K562 (cell line): ENCODE results near the gene ITPR1. TPM values are rescaled to one million over a fixed set of nuclear protein-coding genes. Genes with fewer than 3 reads are reported as not detected.
A peak's percentile ranks its signal among the peaks of the same experiment; 100 is the strongest.

Experiments
- ARID2 ChIP-seq: fragments of 450-650 bp; IDR thresholded peaks from 2 replicates; pipeline ENCODE4 v1.6.1; 2017; ENCODE audit warnings: antibody characterized with exemption, mild to moderate bottlenecking
- BHLHE40 ChIP-seq: IDR thresholded peaks from 2 replicates; pipeline ENCODE4 v1.6.1; 2011; ENCODE audit warnings: low read length, improper control_type of control experiment
- CCNT2 ChIP-seq: IDR thresholded peaks from 2 replicates; pipeline ENCODE4 v1.6.1; 2011; ENCODE audit warnings: borderline replicate concordance, low read depth, mild to moderate bottlenecking, moderate library complexity, mixed read lengths, low read length; ENCODE audit not compliant: insufficient read length; ENCODE audit errors: extremely low read depth
- CEBPB ChIP-seq: fragments of 450-650 bp; IDR thresholded peaks from 2 replicates; pipeline ENCODE4 v1.6.1; 2016; ENCODE audit warnings: missing genetic modification characterization, missing compliant biosample characterization
- DACH1 ChIP-seq: fragments of 450-650 bp; IDR thresholded peaks from 2 replicates; pipeline ENCODE4 v1.6.1; 2018; ENCODE audit not compliant: partially characterized antibody
- FOXM1 ChIP-seq, 2 experiments: fragments of 450-650 bp in 1 of 2; sonication (generic) in 1 of 2; formaldehyde crosslinking in 1 of 2; IDR thresholded peaks; 2 replicates each; pipeline versions ENCODE4 v1.6.1 to v1.9.0; 2017 to 2022; ENCODE audit warnings: low read depth in 2 of 2, mild to moderate bottlenecking in 2 of 2, missing genetic modification reagents in 1 of 2, moderate library complexity in 1 of 2
- MAFK ChIP-seq: IDR thresholded peaks from 2 replicates; pipeline ENCODE4 v1.6.1; 2011; ENCODE audit warnings: low read length, improper control_type of control experiment
- POLR2B ChIP-seq: fragments of 450-650 bp; IDR thresholded peaks from 2 replicates; pipeline ENCODE4 v1.6.1; 2018; ENCODE audit warnings: low read depth; ENCODE audit not compliant: partially characterized antibody
- RAD21 ChIP-seq, 2 experiments: fragments of 250-450 bp in 1 of 2; fragments of 450-650 bp in 1 of 2; sonication (Bioruptor Pico) in 1 of 2; formaldehyde crosslinking in 1 of 2; IDR thresholded peaks in 1 of 2; conservative IDR thresholded peaks in 1 of 2; 2 replicates each; pipeline versions ENCODE4 v1.4.0 to v1.8.0; 2020 to 2022; ENCODE audit warnings: mild to moderate bottlenecking in 2 of 2, moderate library complexity in 1 of 2
- RFX5 ChIP-seq: IDR thresholded peaks from 2 replicates; pipeline ENCODE4 v1.6.1; 2011; ENCODE audit warnings: low read depth, mild to moderate bottlenecking, improper control_type of control experiment, low read length
- RFX7 ChIP-seq: fragments of 250-450 bp; sonication (Bioruptor Pico); IDR thresholded peaks from 2 replicates; pipeline ENCODE4 v1.5.1; 2021; ENCODE audit warnings: mild to moderate bottlenecking
- SMAD2 ChIP-seq: fragments of 150-350 bp; IDR thresholded peaks from 2 replicates; pipeline ENCODE4 v1.6.1; 2014; ENCODE audit warnings: low read depth, mild to moderate bottlenecking, low read length
- SMARCA5 ChIP-seq: fragments of 450-650 bp; IDR thresholded peaks from 2 replicates; pipeline ENCODE4 v1.6.1; 2016
- STAT5A ChIP-seq: IDR thresholded peaks from 2 replicates; pipeline ENCODE4 v1.6.1; 2012; ENCODE audit warnings: low read length, inconsistent platforms, borderline replicate concordance
- TAF15 ChIP-seq: fragments of 200-400 bp; formaldehyde crosslinking; IDR thresholded peaks from 2 replicates; pipeline ENCODE4 v1.6.1; 2017; ENCODE audit warnings: mild to moderate bottlenecking, low read depth, low read length, moderate library complexity
- XRCC4 ChIP-seq: IDR thresholded peaks from one replicate; pipeline ENCODE4 v1.6.1; 2011; ENCODE audit not compliant: insufficient read depth, insufficient read length; ENCODE audit errors: extremely low read depth
- XRCC5 ChIP-seq: fragments of 200-400 bp; formaldehyde crosslinking; IDR thresholded peaks from 2 replicates; pipeline ENCODE4 v1.6.1; 2017; ENCODE audit warnings: low read depth, mild to moderate bottlenecking, low read length
- ZC3H11A ChIP-seq: IDR thresholded peaks from 2 replicates; pipeline ENCODE4 v1.6.1; 2012; ENCODE audit warnings: low read depth, low read length, improper control_type of control experiment
- ZNF239 ChIP-seq: fragments of 250-450 bp; sonication (Bioruptor Pico); IDR thresholded peaks from 2 replicates; pipeline ENCODE4 v1.4.0; 2020; ENCODE audit warnings: mild to moderate bottlenecking
- ZNF436 ChIP-seq: fragments of 250-450, 450-650 bp; sonication (Bioruptor Pico); formaldehyde crosslinking; IDR thresholded peaks from 2 replicates; pipeline ENCODE4 v1.7.0; 2020; ENCODE audit warnings: mild to moderate bottlenecking
- ZNF583 ChIP-seq: fragments of 250-450 bp; sonication (Bioruptor Pico); IDR thresholded peaks from 2 replicates; pipeline ENCODE4 v1.4.0; 2020
- ZNF79 ChIP-seq: fragments of 250-450 bp; sonication (Bioruptor Pico); IDR thresholded peaks from 2 replicates; pipeline ENCODE4 v1.4.0; 2020; ENCODE audit warnings: low read depth, mild to moderate bottlenecking, moderate library complexity
- polyA plus RNA-seq, 8 experiments: library from polyadenylated mRNA; depleted of rRNA in 4 of 8; stranded (reverse) in 5 of 8; unstranded in 3 of 8; fragments of >200 nt; fragmentation: Nextera tagmentation in 2 of 8; fragmentation: Illumina TruSeq in 1 of 8; extraction: Ambion mirVana in 2 of 8; extraction: Trizol in 1 of 8; gene quantifications; 2 replicates each; pipeline versions ENCODE4 v1.2.1 to v1.2.3, GENCODE V29; 2011 to 2014; ENCODE audit warnings: inconsistent platforms in 1 of 8, missing spikeins in 1 of 8
- total RNA-seq, 7 experiments: library from RNA; depleted of rRNA in 6 of 7; stranded (reverse); fragments of >200 nt in 6 of 7; fragmentation: Illumina TruSeq in 2 of 7; extraction: Trizol in 2 of 7; gene quantifications; 2 replicates each; pipeline versions ENCODE4 v1.2.1 to v1.2.3, GENCODE V29; 2011 to 2021; ENCODE audit warnings: low replicate concordance in 1 of 7

The ITPR1 gene
- total and polyA plus RNA-seq, 9 of the 15 experiments (the other 6 are each of a cell fraction or from before 2014, with no cell fraction given): 22.4 to 40.0 (median 27.4) TPM

- TF ChIP-seq XRCC5 (0 out of 2 replicates have a peak, but pooled peaks have one; percentile 49), DACH1 (no peak), MAFK (peak; percentile 18; the same call in 1 of the 2 replicates), SMAD2 (no peak), RAD21 (CRISPR knock-in tag; conservative IDR thresholded peaks at IDR 0.05 in 1 of 2, IDR thresholded peaks at IDR 0.05 in 1 of 2) (peak; percentile 46 to 81), BHLHE40 (peak; percentile 22; the same call in 1 of the 2 replicates), TAF15 (no peak), STAT5A (no peak), POLR2B (no peak), CEBPB (tag) (no peak), ZNF239 (CRISPR knock-in tag) (no peak), CCNT2 (no peak), RFX7 (CRISPR knock-in tag) (no peak), ARID2 (0 out of 2 replicates have a peak, but pooled peaks have one; percentile 39), SMARCA5 (no peak), ZNF79 (CRISPR knock-in tag) (no peak), ZNF436 (CRISPR knock-in tag) (no peak), FOXM1 (IDR thresholded peaks at IDR 0.05; ENCODE audit: low read depth) (no peak), FOXM1 (CRISPR knock-in tag; IDR thresholded peaks at IDR 0.05; ENCODE audit: low read depth) (no peak), XRCC4 (no peak), RFX5 (no peak), ZC3H11A (no peak), ZNF583 (CRISPR knock-in tag) (no peak)
These were observed 162.9 kb downstream of the ITPR1 start (continued) for GRCh38 chr3:4656059-4656458.
